GM12878 (cell line): ENCODE measurements around the gene TSPAN11. TPM values are rescaled to one million over a fixed set of nuclear protein-coding genes. Genes with fewer than 3 reads are reported as not detected.

ENCODE experiments used
- ATAC-seq: fragments of 200-7000 bp; cut with Tn5 transposase; 3 replicates; pipeline ENCODE4 v1.9.1; 2020; ENCODE audit warnings: mild to moderate bottlenecking, moderate library complexity
- BruUV-seq: library from RNA; stranded (reverse); fragments of 400-500 nt; replicated peaks from 2 replicates; lab custom pipeline; 2021; lab: Mats Ljungman, UMichigan
- CTCF ChIA-PET: fragments of 300-600 bp; sonication (Branson Sonifier 250); formaldehyde crosslinking; extraction: SDS; loops from one replicate; lab custom pipeline; 2021; ENCODE audit warnings: inconsistent platforms; lab: Yijun Ruan, JAX
- POLR2A ChIA-PET: fragments of 350-600 bp; formaldehyde crosslinking; extraction: SDS; loops from one replicate; lab custom pipeline; 2021; ENCODE audit warnings: inconsistent platforms; lab: Charles Lee
- RAD21 ChIA-PET: fragments of 300-600 bp; sonication (Branson Sonifier 250); formaldehyde crosslinking; loops from one replicate; lab custom pipeline; 2023; ENCODE audit warnings: antibody characterized with exemption; ENCODE audit not compliant: unreplicated experiment; lab: Charles Lee
- SMC1A ChIA-PET: fragments of 300-600 bp; sonication (Branson Sonifier 250); formaldehyde crosslinking; loops from one replicate; lab custom pipeline; 2023; ENCODE audit not compliant: unreplicated experiment, uncharacterized antibody; lab: Charles Lee
- DNase-seq: peaks from one replicate; pipeline ENCODE4 v3.0.0-alpha.2; 2011; ENCODE audit warnings: low read depth, low spot score
- FAIRE-seq: peaks from 3 replicates; lab custom pipeline; 2011; peaks lifted over from hg19 to GRCh38; lab: Jason Lieb, UNC
- H2AFZ ChIP-seq: 2 replicates; pipeline ENCODE4 v1.6.0; 2011; ENCODE audit warnings: low read depth, low read length, control low read depth; ENCODE audit not compliant: control insufficient read depth
- H3K27ac ChIP-seq: 2 replicates; pipeline ENCODE4 v1.5.1; 2011; ENCODE audit warnings: control low read depth; ENCODE audit not compliant: control insufficient read depth, insufficient read depth
- H3K27me3 ChIP-seq, 2 experiments: replicated peaks in 1 of 2; 2 replicates each; pipeline versions ENCODE4 v1.6.0 to v1.6.1; 2011; ENCODE audit warnings: low read length in 1 of 2; ENCODE audit not compliant: control insufficient read depth in 2 of 2, insufficient read depth in 2 of 2
- H3K36me3 ChIP-seq, 2 experiments: 2 replicates each; pipeline ENCODE4 v1.5.1; 2011; ENCODE audit warnings: low read length in 1 of 2; ENCODE audit not compliant: control insufficient read depth in 2 of 2, insufficient read depth in 2 of 2
- H3K4me1 ChIP-seq: 2 replicates; pipeline ENCODE4 v1.6.1; 2011; ENCODE audit warnings: mild to moderate bottlenecking, low read length, moderate library complexity, mixed read lengths; ENCODE audit not compliant: control insufficient read depth, insufficient read depth
- H3K4me2 ChIP-seq: 2 replicates; pipeline ENCODE4 v1.6.0; 2011; ENCODE audit warnings: control low read depth; ENCODE audit not compliant: control insufficient read depth, insufficient read depth
- H3K4me3 ChIP-seq: fragments of 200-600 bp; sonication (generic); 2 replicates; pipeline ENCODE4 v1.5.1; 2016
- H3K79me2 ChIP-seq: 2 replicates; pipeline ENCODE4 v1.6.0; 2011; ENCODE audit warnings: low read length; ENCODE audit not compliant: control insufficient read depth, insufficient read depth
- H3K9ac ChIP-seq: 2 replicates; pipeline ENCODE4 v1.8.0; 2011; ENCODE audit warnings: low read length, control low read depth, mixed read lengths; ENCODE audit not compliant: control insufficient read depth, insufficient read depth
- H3K9me3 ChIP-seq: replicated peaks from 3 replicates; pipeline ENCODE4 v1.5.1; 2011; ENCODE audit warnings: mild to moderate bottlenecking, low read length; ENCODE audit not compliant: control insufficient read depth, insufficient read depth
- H4K20me1 ChIP-seq: 2 replicates; pipeline ENCODE4 v1.6.0; 2011; ENCODE audit not compliant: control insufficient read depth, insufficient read depth
- BRCA1 ChIP-seq: IDR thresholded peaks from 2 replicates; pipeline ENCODE4 v1.6.1; 2011; ENCODE audit warnings: low read depth, low read length, improper control_type of control experiment
- CBX5 ChIP-seq: sonication (generic); IDR thresholded peaks from 2 replicates; pipeline ENCODE4 v1.6.1; 2016; ENCODE audit warnings: low read depth, moderate library complexity, mild to moderate bottlenecking, inconsistent platforms
- CEBPB ChIP-seq, 2 experiments: fragments of 150-350 bp in 1 of 2; IDR thresholded peaks; 2 replicates each; pipeline ENCODE4 v1.6.1; 2012 to 2014; ENCODE audit warnings: low read depth in 2 of 2, low read length in 2 of 2, borderline replicate concordance in 1 of 2, inconsistent platforms in 1 of 2
- CREM ChIP-seq: IDR thresholded peaks from 2 replicates; pipeline ENCODE4 v1.6.1; 2014; ENCODE audit warnings: antibody characterized with exemption, low read depth
- EP300 ChIP-seq, 2 experiments: fragments of 150-350 bp in 1 of 2; IDR thresholded peaks; 2 replicates each; pipeline ENCODE4 v1.6.1; 2011 to 2012; ENCODE audit warnings: low read depth in 2 of 2, low read length in 2 of 2, borderline replicate concordance in 1 of 2, improper control_type of control experiment in 1 of 2, inconsistent platforms in 1 of 2; ENCODE audit not compliant: control insufficient read depth in 1 of 2
- FOXM1 ChIP-seq: IDR thresholded peaks from 2 replicates; pipeline ENCODE4 v1.6.1; 2012; ENCODE audit warnings: low read depth, mild to moderate bottlenecking, inconsistent platforms, low read length, moderate library complexity
- HDAC6 ChIP-seq: fragments of 200-600 bp; sonication (generic); IDR thresholded peaks from one replicate; pipeline ENCODE4 v1.8.0; 2017; ENCODE audit warnings: antibody characterized with exemption; ENCODE audit not compliant: unreplicated experiment
- LARP7 ChIP-seq: fragments of 450-650 bp; IDR thresholded peaks from 2 replicates; pipeline ENCODE4 v1.6.1; 2017; ENCODE audit warnings: mild to moderate bottlenecking
- NFXL1 ChIP-seq: fragments of 450-650 bp; IDR thresholded peaks from 2 replicates; pipeline ENCODE4 v1.6.1; 2017; ENCODE audit warnings: antibody characterized with exemption, mild to moderate bottlenecking, borderline replicate concordance
- PKNOX1 ChIP-seq: fragments of 450-650 bp; IDR thresholded peaks from 2 replicates; pipeline ENCODE4 v1.6.1; 2016; ENCODE audit warnings: mild to moderate bottlenecking
- RB1 ChIP-seq: fragments of 450-650 bp; formaldehyde crosslinking; IDR thresholded peaks from 2 replicates; pipeline ENCODE4 v1.6.1; 2017; ENCODE audit warnings: mild to moderate bottlenecking, borderline replicate concordance
- SIN3A ChIP-seq: IDR thresholded peaks from 2 replicates; pipeline ENCODE4 v1.6.1; 2012; ENCODE audit warnings: low read depth, low read length, improper control_type of control experiment
- SP1 ChIP-seq: IDR thresholded peaks from one replicate; pipeline ENCODE4 v1.6.1; 2011; ENCODE audit warnings: low read depth, low read length
- SREBF2 ChIP-seq: IDR thresholded peaks from 2 replicates; pipeline ENCODE4 v1.6.1; 2012; ENCODE audit warnings: mild to moderate bottlenecking, low read length
- STAT1 ChIP-seq: fragments of 450-650 bp; conservative IDR thresholded peaks from 2 replicates; pipeline ENCODE4 v1.6.1; 2014; ENCODE audit warnings: antibody characterized with exemption, mild to moderate bottlenecking
- SUZ12 ChIP-seq: fragments of 200-600 bp; sonication (generic); IDR thresholded peaks from one replicate; pipeline ENCODE4 v1.6.1; 2018; ENCODE audit warnings: antibody characterized with exemption, mild to moderate bottlenecking; ENCODE audit not compliant: unreplicated experiment
- USF2 ChIP-seq: IDR thresholded peaks from 2 replicates; pipeline ENCODE4 v1.6.1; 2011; ENCODE audit warnings: low read depth, low read length, improper control_type of control experiment, borderline replicate concordance
- ZBTB33 ChIP-seq: fragments of 450-650 bp; IDR thresholded peaks from 2 replicates; pipeline ENCODE4 v1.6.1; 2017; ENCODE audit warnings: mild to moderate bottlenecking
- ZSCAN29 ChIP-seq: fragments of 450-650 bp; IDR thresholded peaks from 2 replicates; pipeline ENCODE4 v1.6.1; 2017; ENCODE audit warnings: mild to moderate bottlenecking, moderate library complexity
- WGBS: methylation state at CpG from one replicate; pipeline ENCODE4 v1.1.6; 2016; ENCODE audit warnings: low lambda C conversion rate; ENCODE audit not compliant: insufficient replicate concordance, insufficient coverage; ENCODE audit errors: missing lambda C conversion rate; 5-methylcytosine and 5-hydroxymethylcytosine counted together
- in situ Hi-C: fragments of 300-500 bp; cut with MboI; formaldehyde crosslinking; loops from 9 replicates; pipeline ENCODE4 v1.14.3; 2018; ENCODE audit warnings: mixed read lengths
- intact Hi-C: fragments of 100-400 bp; cut with micrococcal nuclease; formaldehyde crosslinking; loops from one replicate; pipeline ENCODE4 v1.14.2; 2022; ENCODE audit not compliant: unreplicated experiment
- polyA plus RNA-seq, 11 experiments: library from polyadenylated mRNA; depleted of rRNA in 4 of 11; unstranded in 6 of 11; stranded (reverse) in 5 of 11; fragments of >200 nt; fragmentation: Nextera tagmentation in 4 of 11; fragmentation: Illumina TruSeq in 1 of 11; extraction: Ambion mirVana in 4 of 11; extraction: Trizol in 1 of 11; gene quantifications; 1 replicate in 1 of 11; 2 replicates in 10 of 11; pipeline versions ENCODE4 v1.2.1 to v1.2.3, GENCODE V29; 2011 to 2016; ENCODE audit warnings: inconsistent platforms in 2 of 11, missing spikeins in 2 of 11, low read depth in 1 of 11
- total RNA-seq, 4 experiments: library from RNA; depleted of rRNA in 3 of 4; stranded (reverse); fragments of >200 nt in 3 of 4; fragmentation: Illumina TruSeq in 1 of 4; extraction: Trizol in 1 of 4; gene quantifications; 2 replicates each; pipeline versions ENCODE4 v1.2.1 to v1.2.3, GENCODE V29; 2013 to 2021

The TSPAN11 gene
- total and polyA plus RNA-seq, 10 of the 15 experiments (the other 5 are each of a cell fraction or from before 2014, with no cell fraction given), result under 0.01 to 0.27 (median 0.04) TPM; not detected in 6

GRCh38 chr12:31021181-31021580 is 94.6 kb downstream of the TSPAN11 start (continued):
- TF ChIP-seq CEBPB (IDR thresholded peaks at IDR 0.05; ENCODE audit: borderline replicate concordance in 1 of 2, low read depth in 2 of 2, low read length in 2 of 2) (no peak), FOXM1 (no peak), LARP7 (no peak), USF2 (no peak), SREBF2 (no peak), SP1 (no peak), ZSCAN29 (no peak), CREM (no peak), CBX5 (no peak), EP300 (IDR thresholded peaks at IDR 0.05; ENCODE audit: borderline replicate concordance in 1 of 2, control insufficient read depth in 1 of 2, low read depth in 2 of 2, low read length in 2 of 2) (no peak), STAT1 (no peak)
- TF ChIP-seq, all 136 proteins: peak for 0

GRCh38 chr12:31021809-31022494 is 95.4 kb downstream of the TSPAN11 start:
- no peaks in the 10 kb centered on the region for H3K4me1 ChIP-seq
- no peak overlapping the region for H2AFZ ChIP-seq
- ChIA-PET POLR2A (no interaction called here), SMC1A (interaction anchor here (1.2 to 1.6 kb wide), 2 partner anchors 22 to 175 kb away, joined by 3 to 6 read pairs; no protein-coding TSS in a partner anchor), CTCF (interaction anchor here (0.5 to 1.3 kb wide), 3 partner anchors 31 to 185 kb away, joined by 3 to 4 read pairs (median 3); no protein-coding TSS in a partner anchor), RAD21 (interaction anchor here (1.3 kb wide), 1 partner anchor 32 kb away, joined by 3 read pairs; no protein-coding TSS in a partner anchor)
- no peak overlapping the region for H3K4me3 ChIP-seq
- H3K79me2 ChIP-seq, result no peaks in the 10 kb centered on the region
- TF ChIP-seq RB1, result no peak
- TF ChIP-seq ZBTB33, result no peak
- no peak for TF ChIP-seq NFXL1
- TF ChIP-seq SUZ12, result no peak
- no peak for TF ChIP-seq HDAC6
- no peak for TF ChIP-seq PKNOX1
- no peak for TF ChIP-seq BRCA1
- no peak for TF ChIP-seq SIN3A
- ATAC-seq (no peak), DNase-seq (no peak), FAIRE-seq (no peak)
- no TSS peak for BruUV-seq
- no peaks in the 10 kb centered on the region for H4K20me1 ChIP-seq
- H3K27me3 ChIP-seq, result peaks cover 0 to 2% of the 10 kb centered on the region in 2 experiments; a peak in 2 of 4 replicates
- no peak overlapping the region for H3K9ac ChIP-seq
- in situ Hi-C loops, result no loop called here
- WGBS, result 30% methylated on average over 4 of the region's 4 CpGs
- H3K4me2 ChIP-seq, result no peak overlapping the region
- no peak overlapping the region for H3K27ac ChIP-seq
- intact Hi-C loops, result no loop called here
- H3K36me3 ChIP-seq, result no peaks in the 10 kb centered on the region
- H3K9me3 ChIP-seq, result no peaks in the 10 kb centered on the region
